SK-N-MC (cell line): ENCODE data around the gene FAM107B.

Experiments
- EZH2 ChIP-seq: fragments of 200-600 bp; sonication (generic); IDR thresholded peaks from one replicate; pipeline ENCODE4 v1.6.1; 2017; ENCODE audit warnings: antibody characterized with exemption
- FOXP2 ChIP-seq: optimal IDR thresholded peaks from 2 replicates; pipeline ENCODE3; 2011; ENCODE audit warnings: mild to moderate bottlenecking, moderate library complexity; ENCODE audit not compliant: insufficient read depth; ENCODE audit errors: extremely low read length, control extremely low read depth

- TF ChIP-seq EZH2 (no peak), FOXP2 (no peak)
Measured at GRCh38 chr10:14566498-14566897, 208.2 kb downstream of the FAM107B start.
